NT2/D1 (cell line): ENCODE measurements around the gene IGSF22.

Experiments
- DNase-seq: peaks from one replicate; pipeline ENCODE4 v3.0.0-alpha.2; 2011; ENCODE audit warnings: low read depth, low spot score
- H3K27me3 ChIP-seq: 2 replicates; pipeline ENCODE4 v1.6.0; 2011; ENCODE audit warnings: mild to moderate bottlenecking; ENCODE audit not compliant: insufficient read length, insufficient read depth
- H3K36me3 ChIP-seq: 2 replicates; pipeline ENCODE4 v1.6.1; 2011; ENCODE audit warnings: mild to moderate bottlenecking, low read length, mixed read lengths; ENCODE audit not compliant: insufficient read depth, insufficient read length
- H3K4me1 ChIP-seq: 2 replicates; pipeline ENCODE4 v1.5.1; 2011; ENCODE audit not compliant: insufficient read depth, insufficient read length
- H3K4me3 ChIP-seq: 2 replicates; pipeline ENCODE4 v1.5.1; 2011; ENCODE audit warnings: low read depth; ENCODE audit not compliant: insufficient read length
- H3K9ac ChIP-seq: 2 replicates; pipeline ENCODE4 v1.6.0; 2011; ENCODE audit warnings: low read depth; ENCODE audit not compliant: insufficient read length
- H3K9me3 ChIP-seq: 2 replicates; pipeline ENCODE4 v1.5.1; 2011; ENCODE audit warnings: mild to moderate bottlenecking, low read length; ENCODE audit not compliant: insufficient read depth
- SUZ12 ChIP-seq: IDR thresholded peaks from 2 replicates; pipeline ENCODE4 v1.6.1; 2011; ENCODE audit not compliant: insufficient read length, insufficient read depth; ENCODE audit errors: extremely low read depth
- YY1 ChIP-seq: IDR thresholded peaks from 2 replicates; pipeline ENCODE4 v1.6.1; 2011; ENCODE audit not compliant: insufficient read length, insufficient read depth
- ZNF274 ChIP-seq: IDR thresholded peaks from 2 replicates; pipeline ENCODE4 v1.6.1; 2011; ENCODE audit warnings: mild to moderate bottlenecking, low read depth, low read length

Gene IGSF22

GRCh38 chr11:18713646-18714442 is 12.1 kb downstream of the IGSF22 start:
- Histone ChIP-seq H3K4me1 (no peaks in the 10 kb centered on the region), H3K9me3 (no peaks in the 10 kb centered on the region), H3K9ac (no peak overlapping the region), H3K27me3 (peaks cover 3% of the 10 kb centered on the region), H3K36me3 (no peaks in the 10 kb centered on the region), H3K4me3 (no peak overlapping the region)
- TF ChIP-seq SUZ12: no peak
- no peak for TF ChIP-seq YY1
- no peak for TF ChIP-seq ZNF274
- DNase-seq: no peak

GRCh38 chr11:18710545-18710944 is 15.4 kb downstream of the IGSF22 start:
- Histone ChIP-seq H3K36me3 (no peaks in the 10 kb centered on the region), H3K9ac (no peak overlapping the region), H3K27me3 (peaks cover 3% of the 10 kb centered on the region), H3K4me3 (no peak overlapping the region), H3K4me1 (no peaks in the 10 kb centered on the region), H3K9me3 (no peaks in the 10 kb centered on the region)
- TF ChIP-seq SUZ12 (no peak), ZNF274 (no peak), YY1 (no peak)
- no peak for DNase-seq

GRCh38 chr11:18709414-18709813 is 16.6 kb downstream of the IGSF22 start:
- Histone ChIP-seq H3K4me1 (no peaks in the 10 kb centered on the region), H3K27me3 (no peaks in the 10 kb centered on the region), H3K9me3 (no peaks in the 10 kb centered on the region), H3K36me3 (no peaks in the 10 kb centered on the region), H3K4me3 (no peak overlapping the region), H3K9ac (no peak overlapping the region)
- DNase-seq: no peak
- TF ChIP-seq YY1 (no peak), ZNF274 (no peak), SUZ12 (no peak)

GRCh38 chr11:18707811-18708340 is 18.1 kb downstream of the IGSF22 start:
- Histone ChIP-seq H3K36me3 (no peaks in the 10 kb centered on the region), H3K4me3 (no peak overlapping the region), H3K4me1 (no peaks in the 10 kb centered on the region), H3K27me3 (no peaks in the 10 kb centered on the region), H3K9me3 (no peaks in the 10 kb centered on the region), H3K9ac (no peak overlapping the region)
- no peak for TF ChIP-seq SUZ12
- TF ChIP-seq YY1: no peak
- TF ChIP-seq ZNF274: no peak
- DNase-seq: no peak

- H3K9ac ChIP-seq: no peak overlapping the region
- H3K4me1 ChIP-seq: no peaks in the 10 kb centered on the region
- no peak for TF ChIP-seq ZNF274
- H3K4me3 ChIP-seq: no peak overlapping the region
- H3K36me3 ChIP-seq: no peaks in the 10 kb centered on the region
- no peaks in the 10 kb centered on the region for H3K27me3 ChIP-seq
- no peaks in the 10 kb centered on the region for H3K9me3 ChIP-seq
- no peak for DNase-seq
Observed at GRCh38 chr11:18706330-18707243, 19.4 kb downstream of the IGSF22 start.

- no peak for DNase-seq
Observed at GRCh38 chr11:18705651-18706281, 20.2 kb downstream of the IGSF22 start.

More at GRCh38 chr11:18705651-18706281, 20.2 kb downstream of the IGSF22 start:
- H3K27me3 ChIP-seq: no peaks in the 10 kb centered on the region
- no peak overlapping the region for H3K4me3 ChIP-seq
- no peaks in the 10 kb centered on the region for H3K36me3 ChIP-seq
- H3K4me1 ChIP-seq: no peaks in the 10 kb centered on the region
- H3K9ac ChIP-seq: no peak overlapping the region
- no peaks in the 10 kb centered on the region for H3K9me3 ChIP-seq
- TF ChIP-seq ZNF274: no peak
- no peak for TF ChIP-seq SUZ12
- no peak for TF ChIP-seq YY1
